Esophagus squamous epithelium (tissue), 4 donors: Measurements from ENCODE around the gene CTXN2.

Experiments
- POLR2A ChIP-seq, 4 donors: fragments of 450-650 bp; IDR thresholded peaks; one replicate each; pipeline ENCODE4 v1.6.1; 2017; ENCODE audit warnings: antibody characterized with exemption in 4 of 4, mild to moderate bottlenecking in 4 of 4, moderate library complexity in 3 of 4
- TF ChIP-seq, protein P1 (sequence below), 6 experiments: fragments of 450-650 bp in 4 of 6; fragments of 200-600 bp in 2 of 6; sonication (generic) in 2 of 6; IDR thresholded peaks; one replicate each; pipeline ENCODE4 v1.5.1; 2016 to 2019; ENCODE audit warnings: antibody characterized with exemption in 6 of 6, mild to moderate bottlenecking in 4 of 6, moderate library complexity in 4 of 6

GRCh38 chr15:48144889-48145288 is 46.6 kb upstream of the CTXN2 start:
- no peak for TF ChIP-seq POLR2A (IDR thresholded peaks at IDR 0.05)
- TF ChIP-seq, protein P1, sequence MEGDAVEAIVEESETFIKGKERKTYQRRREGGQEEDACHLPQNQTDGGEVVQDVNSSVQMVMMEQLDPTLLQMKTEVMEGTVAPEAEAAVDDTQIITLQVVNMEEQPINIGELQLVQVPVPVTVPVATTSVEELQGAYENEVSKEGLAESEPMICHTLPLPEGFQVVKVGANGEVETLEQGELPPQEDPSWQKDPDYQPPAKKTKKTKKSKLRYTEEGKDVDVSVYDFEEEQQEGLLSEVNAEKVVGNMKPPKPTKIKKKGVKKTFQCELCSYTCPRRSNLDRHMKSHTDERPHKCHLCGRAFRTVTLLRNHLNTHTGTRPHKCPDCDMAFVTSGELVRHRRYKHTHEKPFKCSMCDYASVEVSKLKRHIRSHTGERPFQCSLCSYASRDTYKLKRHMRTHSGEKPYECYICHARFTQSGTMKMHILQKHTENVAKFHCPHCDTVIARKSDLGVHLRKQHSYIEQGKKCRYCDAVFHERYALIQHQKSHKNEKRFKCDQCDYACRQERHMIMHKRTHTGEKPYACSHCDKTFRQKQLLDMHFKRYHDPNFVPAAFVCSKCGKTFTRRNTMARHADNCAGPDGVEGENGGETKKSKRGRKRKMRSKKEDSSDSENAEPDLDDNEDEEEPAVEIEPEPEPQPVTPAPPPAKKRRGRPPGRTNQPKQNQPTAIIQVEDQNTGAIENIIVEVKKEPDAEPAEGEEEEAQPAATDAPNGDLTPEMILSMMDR (IDR thresholded peaks at IDR 0.05) = no peak
